CD4-positive, alpha-beta T cell treated with Interleukin-17A for 1 hour (primary cell): ENCODE data around the gene BRMS1L.
"Not testable (repeated sequence)": the region's sequence is repeated elsewhere in the genome, so short reads cannot be mapped to it uniquely, and the experiment has no call there.

ENCODE experiments used
- DNase-seq: peaks from one replicate; pipeline ENCODE4 v3.0.0-alpha.2; 2020

Gene BRMS1L, protein sequence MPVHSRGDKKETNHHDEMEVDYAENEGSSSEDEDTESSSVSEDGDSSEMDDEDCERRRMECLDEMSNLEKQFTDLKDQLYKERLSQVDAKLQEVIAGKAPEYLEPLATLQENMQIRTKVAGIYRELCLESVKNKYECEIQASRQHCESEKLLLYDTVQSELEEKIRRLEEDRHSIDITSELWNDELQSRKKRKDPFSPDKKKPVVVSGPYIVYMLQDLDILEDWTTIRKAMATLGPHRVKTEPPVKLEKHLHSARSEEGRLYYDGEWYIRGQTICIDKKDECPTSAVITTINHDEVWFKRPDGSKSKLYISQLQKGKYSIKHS

DNA sequence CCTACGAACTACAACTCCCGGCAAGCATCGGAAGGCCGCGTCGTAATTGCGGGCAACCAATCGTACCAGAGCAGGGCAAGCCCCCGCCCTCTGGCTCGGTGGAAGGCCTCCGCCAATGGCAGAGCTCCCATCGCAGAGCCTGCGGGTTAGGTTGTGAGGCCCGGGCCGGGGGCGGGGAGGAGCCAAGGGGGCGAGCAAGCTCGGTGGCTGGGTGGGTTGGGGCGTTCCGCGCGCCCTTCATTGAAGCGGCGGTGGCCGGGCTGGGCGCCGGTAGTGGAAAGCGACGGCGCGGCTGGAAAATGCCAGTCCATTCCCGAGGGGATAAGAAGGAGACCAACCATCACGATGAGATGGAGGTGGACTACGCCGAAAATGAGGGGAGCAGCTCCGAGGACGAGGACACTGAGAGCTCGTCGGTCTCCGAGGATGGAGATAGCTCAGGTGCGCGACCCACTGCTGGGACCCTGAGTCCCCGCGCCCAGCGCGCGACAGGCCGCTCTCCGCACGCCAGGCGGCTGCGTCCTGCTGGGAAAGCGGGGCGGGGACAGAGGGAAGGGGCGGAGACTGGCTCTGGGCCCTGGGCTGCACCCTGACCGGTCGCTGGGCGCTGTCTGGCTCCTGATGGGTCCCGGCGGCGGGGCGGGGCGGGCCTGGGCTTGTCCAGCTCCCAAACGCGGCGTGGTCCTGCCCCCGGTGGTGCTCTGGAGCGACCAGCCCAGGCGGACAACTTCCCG is at the start of gene BRMS1L:
TSS of gene BRMS1L (plus strand) at position 121 of the 734 bp plus-strand sequence. CDS start at position 300, 179 bp downstream.
- DNase-seq, result peak; percentile 97

DNA sequence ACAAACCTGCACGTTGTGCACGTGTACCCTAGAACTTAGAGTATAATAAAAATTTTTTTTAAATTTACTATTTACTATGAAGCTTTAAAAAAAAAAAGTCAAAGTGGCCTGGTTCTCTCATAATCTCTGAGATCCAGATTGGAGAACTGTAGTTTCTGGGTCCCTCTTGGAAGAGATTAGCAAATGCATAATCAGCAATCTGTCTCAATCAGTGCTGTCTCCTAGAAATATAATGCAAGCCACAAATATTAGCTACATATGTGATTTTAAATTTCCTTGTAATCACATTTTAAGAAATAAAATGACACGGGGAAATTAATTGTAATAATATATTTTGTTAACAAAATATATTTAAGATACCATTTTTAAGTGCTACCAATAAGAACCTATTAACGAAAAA is 49.3 kb upstream of the BRMS1L start:
- DNase-seq, result no peak

GRCh38 chr14:35777550-35777949 is 48.6 kb upstream of the BRMS1L start:
- DNase-seq, result not testable (repeated sequence)

- DNase-seq, result no peak
Observed at GRCh38 chr14:35779368-35779767, 46.8 kb upstream of the BRMS1L start.

- no peak for DNase-seq
Observed at GRCh38 chr14:35783699-35784098, 42.4 kb upstream of the BRMS1L start.

DNA sequence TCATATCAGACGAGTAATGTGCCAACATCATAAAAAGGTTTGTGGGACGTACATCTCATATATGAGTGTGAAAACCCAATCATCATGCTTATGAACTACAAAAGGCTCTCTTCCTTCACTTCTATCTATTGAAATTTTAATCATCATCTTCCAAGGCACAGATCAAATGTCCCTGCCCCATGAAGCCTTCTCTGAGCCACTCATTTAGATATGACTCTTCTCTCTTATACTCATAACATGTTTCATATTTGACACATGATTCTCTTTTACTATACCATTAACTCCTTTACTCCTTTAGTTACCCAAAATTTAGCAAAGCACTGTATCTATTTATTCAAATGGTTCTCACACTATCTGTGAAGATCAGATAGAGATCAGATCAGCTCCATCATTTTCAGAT is 39.3 kb upstream of the BRMS1L start:
- no peak for DNase-seq

GRCh38 chr14:35789651-35790050 is 36.5 kb upstream of the BRMS1L start:
- DNase-seq, result no peak

GRCh38 chr14:35797796-35798195 is 28.3 kb upstream of the BRMS1L start:
- no peak for DNase-seq

DNA sequence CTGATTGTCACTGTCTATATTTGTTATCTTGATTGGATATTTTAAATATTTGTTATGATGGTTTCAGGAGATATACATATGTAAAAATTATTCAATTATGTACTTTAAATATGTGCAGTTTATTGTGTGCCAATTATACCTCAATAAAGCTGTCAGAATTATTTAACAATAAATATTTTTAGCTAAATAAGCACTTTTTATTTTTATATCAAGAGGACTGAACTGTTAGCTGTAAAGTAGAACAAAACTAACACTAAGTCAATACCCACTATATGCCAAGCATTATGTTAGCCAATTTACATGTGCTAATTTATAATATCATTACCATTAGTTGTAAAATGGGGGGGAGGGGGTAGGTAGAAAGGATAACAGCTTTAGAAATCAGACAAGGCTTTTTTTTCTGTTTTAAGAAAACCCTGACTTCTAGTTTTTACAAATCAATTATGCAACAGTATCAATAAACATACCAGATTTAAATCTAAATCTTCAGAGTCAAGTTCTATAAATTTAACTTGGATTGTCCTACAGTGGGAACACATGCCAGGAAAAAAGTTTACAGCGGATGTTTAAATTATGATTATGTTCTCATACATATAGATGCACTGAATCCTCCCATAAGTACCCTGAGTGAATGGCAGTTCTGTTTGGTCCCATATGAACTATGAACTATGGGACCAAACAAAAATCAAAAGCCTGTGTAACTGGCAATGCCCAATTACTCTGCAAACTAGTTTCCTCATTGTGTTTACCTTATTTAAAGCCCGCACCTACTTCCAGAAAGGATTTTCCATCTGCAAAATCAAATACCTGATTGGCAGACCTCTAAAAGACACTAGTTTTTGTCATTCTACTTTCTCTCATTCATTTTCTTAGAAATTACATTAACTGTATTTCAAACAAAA is 19.9 kb upstream of the BRMS1L start:
- DNase-seq, result no peak

- no peak for DNase-seq
Observed at GRCh38 chr14:35807131-35807961, 18.8 kb upstream of the BRMS1L start.

DNA sequence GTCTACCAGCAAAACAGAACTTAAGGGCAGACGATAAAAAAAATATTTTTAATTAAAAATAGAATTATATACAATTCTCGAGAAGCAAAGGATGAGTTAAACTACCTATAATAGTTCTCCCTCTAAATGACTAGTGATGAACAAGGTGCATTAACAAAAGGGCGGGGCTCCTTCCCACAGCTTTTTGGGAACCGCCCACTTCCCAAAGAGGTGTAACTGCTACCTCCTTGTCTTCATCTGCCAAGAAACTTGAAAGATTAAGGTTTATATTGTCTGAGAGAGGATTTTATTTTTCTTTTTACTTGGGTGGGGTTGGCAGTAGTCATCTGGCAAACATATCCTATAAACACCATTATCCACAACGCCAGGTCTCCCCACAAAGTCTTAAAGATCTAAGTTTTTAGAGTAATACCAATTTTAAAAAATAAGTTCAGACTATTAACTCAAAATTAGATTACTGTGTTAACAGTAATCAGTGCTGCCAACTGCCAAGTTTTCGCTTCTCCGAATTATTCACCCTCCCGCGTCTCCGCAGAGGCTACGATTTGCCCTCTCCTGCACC is 18.0 kb upstream of the BRMS1L start:
- peak; percentile 48 for DNase-seq

- peak; percentile 97 for DNase-seq
Observed at GRCh38 chr14:35808638-35809563, 17.2 kb upstream of the BRMS1L start, which contains the start of gene RALGAPA1. TSS of gene RALGAPA1 (minus strand) at chr14:35809295. CDS start at chr14:35808835, 460 bp downstream.

GRCh38 chr14:35809597-35809996 is 16.5 kb upstream of the BRMS1L start:
- DNase-seq, result no peak

DNA sequence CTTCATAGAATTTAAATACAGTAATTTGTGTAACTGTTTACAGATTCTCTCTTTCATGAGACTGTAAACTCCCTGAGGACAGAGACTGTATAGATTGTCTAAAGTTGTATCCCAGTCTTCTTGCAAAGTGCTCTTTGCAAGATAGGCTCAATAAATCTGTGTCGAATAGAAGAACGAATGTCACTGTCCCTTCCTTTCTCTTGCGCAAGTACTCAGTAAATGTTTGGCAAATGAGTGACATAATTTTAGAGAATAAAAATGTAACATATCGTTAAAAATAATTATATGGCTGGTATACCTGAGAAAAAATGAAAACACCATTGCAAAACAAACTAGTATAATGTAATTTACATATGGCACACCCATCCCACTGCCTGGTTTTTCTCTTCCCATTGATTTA is 15.2 kb upstream of the BRMS1L start:
- no peak for DNase-seq

- peak; percentile 86 for DNase-seq
Observed at GRCh38 chr14:35814371-35815005, 11.7 kb upstream of the BRMS1L start.

GRCh38 chr14:35818346-35819115 is 7.6 kb upstream of the BRMS1L start:
- peak; percentile 39 for DNase-seq

- DNase-seq, result no peak
Observed at GRCh38 chr14:35819591-35820540, 6.3 kb upstream of the BRMS1L start.
